ENCODE data around the gene CDK11A. TPM values are rescaled to one million over a fixed set of nuclear protein-coding genes. Genes with fewer than 3 reads are reported as not detected.
"Not testable (repeated sequence)": the region's sequence is repeated elsewhere in the genome, so short reads cannot be mapped to it uniquely, and the experiment has no call there.

Gene CDK11A
- total and polyA plus RNA-seq, 2 of the 8 experiments (the other 6 are each of a cell fraction or from before 2014, with no cell fraction given) = 15.0 to 45.6 TPM

DNA sequence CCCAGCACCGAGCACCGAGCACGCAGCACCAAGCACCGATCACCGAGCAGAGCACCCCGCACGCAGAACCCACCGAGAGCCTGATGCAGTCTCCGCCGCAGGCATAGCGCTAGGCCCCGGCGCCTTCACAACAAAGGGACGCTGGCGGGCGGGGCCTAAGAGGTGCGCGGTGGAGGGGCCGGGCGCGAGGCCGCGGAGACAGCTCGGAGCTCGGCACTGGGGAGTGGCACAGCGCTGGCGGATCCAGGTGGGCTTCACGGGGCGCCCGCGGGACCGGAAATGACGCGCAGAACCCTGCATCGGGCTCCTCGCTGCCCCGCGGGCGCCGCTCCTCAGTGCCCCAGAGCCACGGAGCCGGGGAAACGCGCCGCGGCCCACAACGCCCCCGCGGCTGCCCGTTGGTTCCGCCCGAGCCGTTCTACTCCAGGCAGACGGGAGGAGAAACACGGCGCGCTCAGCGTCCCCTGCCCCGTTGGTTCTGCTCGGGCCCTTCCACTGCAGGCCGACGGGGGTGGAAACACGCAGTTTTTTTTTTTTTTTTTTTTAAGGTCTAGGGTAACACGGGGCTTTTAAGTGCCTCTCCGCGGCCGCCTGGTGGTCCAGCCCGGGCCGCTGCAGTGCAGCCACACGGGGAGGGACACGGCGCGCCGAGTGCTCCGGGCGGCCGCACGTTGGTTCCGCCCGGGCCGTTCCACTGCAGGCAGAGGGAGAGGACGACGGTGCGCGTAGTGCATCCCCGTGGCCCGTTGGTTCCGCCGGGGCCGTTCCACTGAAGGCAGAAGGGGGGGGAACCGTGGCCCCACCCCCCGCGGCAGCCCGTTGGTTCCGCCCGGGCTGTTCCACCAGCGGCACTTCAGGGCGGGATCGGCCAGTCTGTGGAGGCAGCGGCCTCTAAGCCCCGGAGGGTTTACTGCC, 21.8 kb upstream of the CDK11A start:
- H2AK5ac ChIP-seq (ENCODE audit: low read depth, low read length); H3K9me3 ChIP-seq (ENCODE audit: insufficient read depth in 2 of 2, low read depth in 1 of 2, low read length in 1 of 2); H3K56ac ChIP-seq (replicated peaks; ENCODE audit: insufficient read length, low read depth, low read length); H3K23ac ChIP-seq (ENCODE audit: insufficient read length); H2BK20ac ChIP-seq (ENCODE audit: low read length); H2AFZ ChIP-seq (ENCODE audit: low read length); H3K14ac ChIP-seq (ENCODE audit: insufficient read length); H2BK5ac ChIP-seq (ENCODE audit: low read depth, low read length); H3K4me1 ChIP-seq (replicated peaks in 1 of 4; ENCODE audit: control insufficient read depth in 3 of 4, insufficient read depth in 4 of 4, low read length in 3 of 4); H2BK120ac ChIP-seq (replicated peaks; ENCODE audit: low read depth, low read length); H3K79me1 ChIP-seq (ENCODE audit: low read depth, low read length); H3K18ac ChIP-seq (ENCODE audit: extremely low read depth, low read length); H2BK12ac ChIP-seq (ENCODE audit: low read depth, low read length); FAIRE-seq; H3K27me3 ChIP-seq (replicated peaks in 1 of 4; ENCODE audit: control insufficient read depth in 3 of 4, extremely low read depth in 1 of 4, insufficient read depth in 3 of 4, low read length in 3 of 4); H3K36me3 ChIP-seq (ENCODE audit: control insufficient read depth in 2 of 4, insufficient read depth in 4 of 4, low read length in 3 of 4); H3K4ac ChIP-seq (replicated peaks; ENCODE audit: insufficient read length, low read depth, low read length); H4K5ac ChIP-seq (ENCODE audit: insufficient read length, low read depth, low read length); H2BK15ac ChIP-seq (ENCODE audit: low read length); CTCF ChIA-PET (ENCODE audit: partially characterized antibody); H4K20me1 ChIP-seq (replicated peaks in 1 of 2; ENCODE audit: control insufficient read depth in 1 of 2, insufficient read depth in 2 of 2, low read length in 2 of 2); H3K23me2 ChIP-seq (ENCODE audit: low read depth, low read length); H3K79me2 ChIP-seq (ENCODE audit: control insufficient read depth in 1 of 2, insufficient read depth in 2 of 2, low read length in 2 of 2); H4K91ac ChIP-seq (replicated peaks; ENCODE audit: insufficient read length, low read length): not testable (repeated sequence)
- Histone ChIP-seq H3K4me2 (ENCODE audit: insufficient read depth in 1 of 2, low read depth in 2 of 2, low read length in 2 of 2) (peak overlapping the region; percentile 45 to 49; a peak in 3 of 4 replicates), H3K27ac (ENCODE audit: low read depth, low read length) (peak overlapping the region; percentile 85; the same call in 1 of the 2 replicates), H3K4me3 (ENCODE audit: extremely low read depth in 1 of 4, insufficient read depth in 2 of 4, low read depth in 3 of 4, low read length in 4 of 4) (peak overlapping the region; percentile 43 to 62 (median 55)), H3K9ac (replicated peaks in 1 of 4; ENCODE audit: extremely low read depth in 1 of 4, low read depth in 3 of 4, low read length in 3 of 4) (peak overlapping the region; percentile 62 to 81 (median 74)), H4K8ac (ENCODE audit: extremely low read depth, insufficient read depth, low read length) (peak overlapping the region; percentile 85; the same call in 1 of the 2 replicates)
- TF ChIP-seq, protein P1, sequence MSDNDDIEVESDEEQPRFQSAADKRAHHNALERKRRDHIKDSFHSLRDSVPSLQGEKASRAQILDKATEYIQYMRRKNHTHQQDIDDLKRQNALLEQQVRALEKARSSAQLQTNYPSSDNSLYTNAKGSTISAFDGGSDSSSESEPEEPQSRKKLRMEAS (IDR thresholded peaks at IDR 0.05) = peak; percentile 42; the same call in 1 of the 2 replicates
- TF ChIP-seq JUND (IDR thresholded peaks at IDR 0.05; ENCODE audit: low read length) (peak; percentile 92), SIX5 (IDR thresholded peaks at IDR 0.05; ENCODE audit: low read depth, low read length) (peak; percentile 63), CHD1 (IDR thresholded peaks at IDR 0.05; ENCODE audit: low read depth, low read length) (peak; percentile 93), KDM4A (IDR thresholded peaks at IDR 0.05; ENCODE audit: low read depth, low read length, severe bottlenecking) (peak; percentile 21), BRCA1 (IDR thresholded peaks at IDR 0.05; ENCODE audit: low read depth, low read length) (peak; percentile 48; the same call in 1 of the 2 replicates), EP300 (IDR thresholded peaks at IDR 0.05; ENCODE audit: borderline replicate concordance in 1 of 2, low read depth in 2 of 2, low read length in 2 of 2) (peak in 1 of 2 experiments; percentile 96; a peak in 1 of 3 replicates), TAF1 (IDR thresholded peaks at IDR 0.05; ENCODE audit: low read depth, low read length) (0 out of 2 replicates have a peak, but pooled peaks have one; percentile 51), PHF8 (conservative IDR thresholded peaks at IDR 0.05; ENCODE audit: low read depth, low read length) (peak; percentile 20; the same call in 1 of the 2 replicates)
- POLR2A ChIA-PET (ENCODE audit: partially characterized antibody) = interaction anchor here (0.7 kb wide), 1 partner anchor 49 kb away, joined by 3 read pairs; no protein-coding TSS in a partner anchor
- 1% methylated on average over 23 of the region's 101 CpGs; no CpG with 5 or more reads in 1 of the 2 experiments for WGBS, 2 experiments (ENCODE audit: extremely low coverage in 1 of 2, insufficient coverage in 1 of 2, insufficient read length in 1 of 2, insufficient replicate concordance in 2 of 2, low coverage in 1 of 2, low lambda C conversion rate in 2 of 2, missing lambda C conversion rate in 1 of 2)
- peak in 1 of 2 experiments; percentile 97 for DNase-seq (ENCODE audit: low read depth in 1 of 2, low spot score in 2 of 2)
